Measurements from ENCODE around the gene SLCO3A1. TPM values are rescaled to one million over a fixed set of nuclear protein-coding genes. Genes with fewer than 3 reads are reported as not detected.

The SLCO3A1 gene
- total RNA-seq (2022; extraction: Qiagen RNA extraction; ENCODE audit: low read depth), result 14.5 to 30.6 TPM (median 26.9 TPM) in 5 replicates

DNA sequence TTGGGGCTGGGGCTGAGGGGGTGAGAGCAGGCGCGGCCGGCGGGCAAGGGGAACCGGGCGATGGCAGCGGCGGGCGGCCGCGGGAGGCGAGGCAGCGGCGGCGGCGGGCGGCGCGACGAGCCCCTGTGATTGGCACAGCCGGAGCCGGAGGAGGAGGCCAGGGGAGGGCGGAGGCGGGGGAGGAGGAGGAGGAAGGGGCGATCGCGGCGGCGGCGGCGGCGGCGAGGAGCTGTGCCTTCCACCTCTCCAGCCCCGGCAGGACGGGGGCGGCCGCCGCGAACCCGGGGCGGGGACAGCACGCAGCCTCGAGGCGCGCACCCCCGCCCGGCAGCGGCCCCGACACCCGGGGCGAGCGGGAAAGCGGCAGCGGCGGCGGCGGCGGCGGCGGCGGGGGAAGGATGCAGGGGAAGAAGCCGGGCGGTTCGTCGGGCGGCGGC is at the start of gene SLCO3A1:
Gene SLCO3A1, plus strand, starts transcription at position 198 of the 437 bp plus-strand sequence.

Data from A549 treated with ZK216348 at 1 μM for 4 hours (cell line).